GM18519 (cell line): ENCODE results near the gene SERPINB6.
"Not testable (repeated sequence)": the region's sequence is repeated elsewhere in the genome, so short reads cannot be mapped to it uniquely, and the experiment has no call there.

ENCODE experiments used
- ATAC-seq: cut with Tn5 transposase; IDR thresholded peaks from one replicate; pipeline ENCODE4 v1.9.1; 2021; ENCODE audit warnings: mild to moderate bottlenecking, moderate library complexity; ENCODE audit not compliant: unreplicated experiment, low FRiP score

Gene SERPINB6

GRCh38 chr6:2917065-2917464 lies 54.3 kb downstream of the SERPINB6 start:
- ATAC-seq, result no peak

DNA sequence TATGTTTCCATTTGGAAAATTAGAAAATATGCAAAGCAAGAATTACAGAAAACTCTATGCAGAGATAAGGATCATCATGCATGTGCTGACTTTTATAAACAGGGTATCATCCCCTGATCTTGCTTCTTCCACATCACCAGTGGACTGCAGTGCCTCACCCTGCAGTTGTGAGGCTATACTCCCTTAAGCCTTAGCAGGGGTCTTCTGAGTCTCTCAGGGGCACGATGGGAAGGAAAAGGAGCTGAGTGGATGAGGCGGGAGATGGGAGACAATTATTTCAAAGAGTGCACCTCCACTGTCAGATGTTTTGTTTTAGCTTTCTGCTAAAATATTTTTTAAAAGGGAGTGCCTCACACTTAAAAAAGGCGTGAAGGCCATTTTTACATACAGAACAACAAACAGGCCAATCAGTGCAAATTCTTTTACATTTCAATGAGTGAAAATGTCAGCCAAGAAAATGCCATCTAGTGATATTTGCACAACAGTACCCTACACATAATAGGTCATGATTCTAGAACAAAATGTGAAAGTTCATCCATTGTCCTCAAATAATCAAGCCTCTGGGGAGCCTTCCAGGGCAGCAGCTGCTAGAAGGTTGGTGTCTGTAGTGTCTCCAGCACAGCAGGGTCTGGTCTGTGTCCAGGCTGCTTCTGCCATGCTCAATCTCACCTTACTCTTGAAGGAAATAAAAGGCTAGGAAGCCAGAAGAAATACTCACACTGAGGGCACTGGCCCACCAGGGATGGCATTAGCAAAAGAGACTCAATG lies 55.0 kb downstream of the SERPINB6 start:
- no peak for ATAC-seq

DNA sequence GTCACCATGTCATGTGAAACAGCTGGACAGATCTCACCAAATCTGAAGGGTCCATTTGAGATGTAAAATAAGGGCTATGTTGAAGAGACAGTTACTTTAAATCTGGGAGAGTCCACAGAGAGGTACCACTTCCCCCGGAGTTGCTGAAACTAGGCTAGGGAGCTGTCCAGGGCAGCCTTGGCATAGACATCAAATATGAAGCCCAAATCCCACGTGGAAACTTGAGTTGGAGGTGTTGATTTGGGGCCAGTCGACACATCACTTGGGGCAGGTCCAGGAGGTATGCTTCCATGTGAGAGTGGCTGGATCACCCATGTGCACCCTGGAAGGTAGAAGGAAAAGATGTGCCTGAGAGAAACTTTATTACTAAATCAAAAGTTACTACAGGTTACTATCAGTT lies 56.2 kb downstream of the SERPINB6 start:
- no peak for ATAC-seq

DNA sequence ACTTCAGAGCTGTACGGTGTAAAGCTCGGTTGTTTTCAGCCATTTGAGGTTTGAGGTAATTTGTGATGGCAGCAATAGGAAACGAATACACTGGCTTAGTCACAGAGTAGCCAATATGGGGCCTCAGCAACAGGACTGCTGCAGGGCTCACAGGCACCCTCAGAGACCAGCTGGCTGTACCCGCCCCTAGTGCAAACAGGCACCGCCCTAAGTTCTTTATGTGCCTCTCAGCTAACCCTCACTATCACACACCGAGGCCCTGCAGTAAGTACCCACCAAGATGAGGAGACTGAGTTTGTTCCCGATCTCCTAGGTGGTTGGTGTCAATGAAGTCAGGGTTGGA lies 57.1 kb downstream of the SERPINB6 start:
- no peak for ATAC-seq

GRCh38 chr6:2913621-2914317 lies 57.6 kb downstream of the SERPINB6 start:
- no peak for ATAC-seq

DNA sequence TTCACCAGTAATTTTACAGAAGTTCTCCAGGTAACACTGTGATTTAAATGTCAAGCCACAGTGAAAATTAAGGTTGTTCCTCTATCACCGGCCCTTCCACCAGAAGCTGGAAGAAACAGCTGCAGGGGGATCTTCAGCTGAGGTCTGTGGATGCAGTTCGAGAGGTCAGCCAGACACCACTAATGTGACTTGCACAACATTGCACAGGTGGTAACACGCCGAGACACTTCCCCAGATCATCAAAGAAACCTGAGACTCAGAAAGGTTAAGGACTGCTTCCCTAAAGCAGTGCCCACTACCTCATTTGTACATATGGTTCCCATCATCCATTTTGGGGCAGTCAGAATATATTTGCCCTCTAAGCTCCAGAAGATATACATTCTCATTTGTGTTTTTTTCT lies 60.2 kb downstream of the SERPINB6 start:
- ATAC-seq, result no peak

DNA sequence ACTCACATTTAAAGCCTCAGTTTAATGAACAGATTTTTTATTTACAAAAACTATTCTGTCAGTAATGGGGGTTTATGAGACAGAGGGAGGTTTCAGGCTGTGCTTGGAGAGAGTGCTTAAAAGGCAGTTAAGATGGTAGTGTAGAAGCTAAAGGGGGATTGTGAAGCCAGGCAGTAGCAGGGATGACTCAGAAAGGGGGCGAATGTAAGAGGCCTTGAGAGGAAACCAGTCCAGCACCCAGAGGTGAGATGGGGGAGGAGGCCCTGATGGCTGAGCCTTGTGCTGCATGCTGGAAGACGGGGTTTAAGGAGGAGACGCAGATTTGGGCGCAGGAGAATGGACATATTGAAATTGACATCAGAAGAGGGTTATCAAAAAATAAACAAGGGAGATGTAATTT lies 61.6 kb downstream of the SERPINB6 start:
- ATAC-seq, result no peak

DNA sequence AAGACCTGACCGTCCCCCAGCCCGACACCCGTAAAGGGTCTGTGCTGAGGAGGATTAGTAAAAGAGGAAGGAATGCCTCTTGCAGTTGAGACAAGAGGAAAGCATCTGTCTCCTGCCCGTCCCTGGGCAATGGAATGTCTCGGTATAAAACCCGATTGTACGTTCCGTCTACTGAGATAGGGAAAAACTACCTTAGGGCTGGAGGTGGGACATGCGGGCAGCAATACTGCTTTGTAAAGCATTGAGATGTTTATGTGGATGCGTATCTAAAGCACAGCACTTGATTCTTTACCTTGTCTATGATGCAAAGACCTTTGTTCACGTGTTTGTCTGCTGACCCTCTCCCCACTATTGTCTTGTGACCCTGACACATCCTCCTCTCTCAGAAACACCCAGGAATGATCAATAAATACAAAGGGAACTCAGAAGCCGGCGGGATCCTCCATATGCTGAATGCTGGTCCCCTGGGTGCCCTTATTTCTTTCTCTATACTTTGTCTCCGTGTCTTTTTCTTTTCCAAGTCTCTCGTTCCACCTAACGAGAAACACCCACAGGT lies 62.2 kb downstream of the SERPINB6 start:
- ATAC-seq, result not testable (repeated sequence)

- not testable (repeated sequence) for ATAC-seq
Measured at GRCh38 chr6:2908516-2908915, 62.9 kb downstream of the SERPINB6 start.

- ATAC-seq, result not testable (repeated sequence)
Measured at GRCh38 chr6:2903411-2904185, 67.8 kb downstream of the SERPINB6 start.

DNA sequence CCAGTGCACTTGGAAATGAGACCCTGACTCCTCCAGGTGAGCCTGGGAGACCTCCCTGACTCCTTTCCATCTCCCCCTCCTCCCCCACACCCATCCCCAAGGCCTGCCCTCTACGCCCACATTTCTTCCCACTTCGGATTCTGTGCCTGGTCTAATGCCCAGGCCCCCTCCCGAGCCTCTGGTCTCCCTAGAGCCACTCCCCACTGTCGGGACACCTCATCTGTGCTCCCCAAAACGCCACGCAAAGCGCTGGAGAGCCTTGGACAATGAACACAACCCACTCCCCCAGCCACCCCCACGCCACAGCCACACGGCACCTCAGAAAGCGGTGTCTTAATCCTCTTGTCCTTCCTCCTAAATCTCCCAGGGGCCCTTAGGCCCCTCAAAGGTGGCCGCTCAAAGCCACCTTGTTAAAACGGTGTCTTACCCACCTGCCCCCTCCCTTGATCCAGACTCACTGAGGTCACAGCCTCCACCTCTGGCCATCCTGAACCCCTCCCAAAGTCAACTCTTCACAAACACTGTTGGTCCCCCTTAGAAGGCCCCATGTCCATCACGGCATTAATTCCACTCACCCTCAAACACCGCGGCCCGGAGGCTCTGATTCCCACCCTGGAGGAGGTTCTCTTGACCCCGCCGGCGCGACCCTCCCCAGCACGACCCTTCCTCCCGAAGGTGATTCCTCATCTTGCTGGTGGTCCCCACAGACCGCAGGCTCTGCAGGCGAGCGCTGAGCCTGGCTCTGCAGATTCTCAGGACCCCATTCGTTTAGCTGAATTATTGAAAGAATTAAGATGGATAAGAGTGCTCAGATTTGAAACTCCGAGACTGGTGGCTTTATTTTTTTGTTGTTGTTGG lies 69.5 kb downstream of the SERPINB6 start:
- not testable (repeated sequence) for ATAC-seq

DNA sequence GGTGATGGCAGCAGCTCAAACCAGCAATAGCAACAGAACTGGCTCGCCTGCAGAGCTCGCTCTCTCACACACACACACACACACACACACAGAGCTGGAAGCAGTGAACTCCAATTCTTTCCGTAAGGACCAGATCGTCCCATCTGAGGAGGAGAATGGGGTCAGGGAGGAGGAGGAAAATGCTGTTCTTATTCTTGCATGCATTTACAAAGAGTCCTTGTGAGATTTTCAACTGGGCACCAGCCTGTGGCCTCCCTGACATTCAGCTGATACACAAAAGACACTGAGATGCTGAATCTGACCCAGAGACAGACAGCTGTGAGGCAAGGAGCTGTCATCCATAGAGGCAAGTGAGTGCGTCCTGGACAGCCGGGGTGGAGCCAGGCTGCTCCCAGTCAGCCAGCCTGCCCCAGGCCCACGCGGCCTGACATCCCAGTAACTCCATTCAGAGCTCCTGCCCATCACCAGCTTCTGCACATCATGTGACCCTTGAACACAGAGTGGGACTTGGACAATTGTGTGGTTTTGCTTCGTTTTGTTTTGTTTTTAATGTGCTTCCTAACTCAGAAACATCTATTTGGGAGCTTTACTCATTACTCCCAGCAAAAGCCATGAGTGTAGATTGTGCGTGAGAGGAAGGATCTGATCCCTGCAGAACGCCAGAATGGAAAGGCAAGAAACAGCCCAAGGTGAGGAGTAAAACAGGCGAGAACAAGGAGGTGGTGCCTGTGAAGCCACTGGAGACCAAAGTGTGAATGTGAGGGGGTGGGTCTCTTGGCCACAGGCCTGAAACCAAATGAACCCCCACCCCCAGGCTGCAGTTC lies 70.3 kb downstream of the SERPINB6 start:
- no peak for ATAC-seq

DNA sequence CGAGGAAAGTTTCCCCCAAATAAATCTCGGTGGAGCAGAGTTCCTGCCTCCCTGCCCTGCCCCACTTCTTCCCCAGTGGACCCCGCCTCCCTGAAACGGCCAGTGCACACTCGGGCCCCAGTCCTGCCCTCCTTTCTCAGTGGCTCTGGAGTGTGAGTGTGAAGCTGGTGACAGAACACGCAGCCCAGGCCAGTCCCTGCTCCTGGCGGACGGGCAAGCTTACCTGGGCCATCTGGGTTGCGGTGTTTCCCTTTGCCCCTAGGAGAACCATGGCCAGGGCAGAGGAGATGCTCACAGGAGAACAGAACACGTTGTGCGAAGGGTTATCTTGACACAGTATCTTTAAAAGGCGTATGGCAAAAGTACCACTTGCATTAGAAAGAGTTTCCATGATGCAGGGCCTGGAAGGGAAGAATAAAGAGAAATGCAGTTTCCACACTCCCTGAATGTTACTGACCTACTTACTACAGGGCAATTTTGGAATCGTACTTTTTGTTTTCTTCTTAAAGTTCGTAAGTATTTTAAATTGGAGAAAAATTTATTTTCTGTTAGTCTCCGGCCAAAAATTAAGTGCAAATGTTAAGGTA lies 71.1 kb downstream of the SERPINB6 start:
- no peak for ATAC-seq

DNA sequence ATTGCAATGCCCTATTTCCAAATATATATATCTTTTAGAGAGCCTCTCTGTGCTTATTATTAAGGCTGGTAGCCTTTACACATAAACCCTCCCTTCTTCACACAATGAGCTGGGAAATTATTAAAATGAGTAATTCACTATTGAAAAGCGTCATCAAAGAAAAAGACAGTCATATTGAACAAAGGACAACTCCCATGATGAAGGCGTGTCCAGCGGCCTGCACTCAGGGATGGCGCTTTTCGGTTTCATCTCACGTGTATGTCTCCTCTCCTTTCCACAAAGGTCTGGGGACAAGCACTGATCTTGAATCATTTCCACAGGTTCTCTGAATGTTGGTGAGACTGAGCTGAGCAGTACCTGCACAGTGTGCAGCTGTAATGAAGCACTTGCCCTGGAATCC lies 71.8 kb downstream of the SERPINB6 start:
- no peak for ATAC-seq
